OCI-LY7 (cell line): ENCODE results near the gene CORO1C. TPM values are rescaled to one million over a fixed set of nuclear protein-coding genes. Genes with fewer than 3 reads are reported as not detected.

ENCODE experiments used
- BruUV-seq: library from RNA; stranded (reverse); fragments of 400-500 nt; replicated peaks from 2 replicates; lab custom pipeline; 2021; lab: Mats Ljungman, UMichigan
- CTCF ChIA-PET: fragments of 300-600 bp; sonication (Branson Sonifier 250); formaldehyde crosslinking; loops from one replicate; lab custom pipeline; 2022; ENCODE audit warnings: antibody characterized with exemption; ENCODE audit not compliant: unreplicated experiment; lab: Charles Lee
- POLR2A ChIA-PET: fragments of 300-600 bp; sonication (Branson Sonifier 250); formaldehyde crosslinking; loops from one replicate; lab custom pipeline; 2022; ENCODE audit warnings: antibody characterized with exemption; lab: Charles Lee
- DNase-seq: peaks from one replicate; pipeline ENCODE4 v3.0.0-alpha.2; 2015; ENCODE audit warnings: low spot score
- H2AFZ ChIP-seq: fragments of 200-600 bp; sonication (generic), shearing (Covaris generic); 2 replicates; pipeline ENCODE4 v1.6.1; 2014; ENCODE audit warnings: mild to moderate bottlenecking, antibody characterized with exemption, low read length, moderate library complexity
- H3K27ac ChIP-seq: fragments of 200-600 bp; sonication (generic); 2 replicates; pipeline ENCODE4 v1.5.1; 2014; ENCODE audit warnings: mixed run types, low read depth, mild to moderate bottlenecking, moderate library complexity, low read length, inconsistent platforms; ENCODE audit not compliant: poor library complexity, severe bottlenecking
- H3K36me3 ChIP-seq: fragments of 200-600 bp; sonication (generic); 2 replicates; pipeline ENCODE4 v1.6.1; 2014; ENCODE audit warnings: mild to moderate bottlenecking, antibody characterized with exemption, low read length, moderate library complexity, mixed read lengths; ENCODE audit not compliant: insufficient read depth
- H3K4me1 ChIP-seq: fragments of 200-600 bp; sonication (generic); 2 replicates; pipeline ENCODE4 v1.5.1; 2014; ENCODE audit warnings: mild to moderate bottlenecking, low read length; ENCODE audit not compliant: insufficient read depth, poor library complexity, severe bottlenecking
- H3K4me2 ChIP-seq: fragments of 200-600 bp; sonication (generic); 2 replicates; pipeline ENCODE4 v1.6.1; 2014; ENCODE audit warnings: mild to moderate bottlenecking, low read length
- H3K4me3 ChIP-seq: fragments of 200-600 bp; sonication (generic); 2 replicates; pipeline ENCODE4 v1.5.1; 2014; ENCODE audit warnings: mild to moderate bottlenecking, low read depth, low read length; ENCODE audit not compliant: poor library complexity, severe bottlenecking
- H3K79me2 ChIP-seq: fragments of 200-600 bp; sonication (generic); 2 replicates; pipeline ENCODE4 v1.6.1; 2016; ENCODE audit warnings: low read depth, mild to moderate bottlenecking, low read length, moderate library complexity, mixed read lengths; ENCODE audit not compliant: insufficient read depth
- H3K9me2 ChIP-seq: fragments of 200-600 bp; sonication (generic); 2 replicates; pipeline ENCODE4 v1.6.1; 2016; ENCODE audit warnings: mild to moderate bottlenecking, low read length, mixed read lengths; ENCODE audit not compliant: insufficient read depth
- H3K9me3 ChIP-seq: fragments of 200-600 bp; sonication (generic); 2 replicates; pipeline ENCODE4 v1.6.1; 2014; ENCODE audit warnings: mild to moderate bottlenecking, mixed run types, low read length, mixed read lengths
- H4K20me1 ChIP-seq: fragments of 200-600 bp; sonication (generic); 2 replicates; pipeline ENCODE4 v1.6.1; 2014; ENCODE audit warnings: mild to moderate bottlenecking, antibody characterized with exemption, low read length, moderate library complexity, mixed read lengths; ENCODE audit not compliant: insufficient read depth
- CTCF ChIP-seq: fragments of 200-600 bp; sonication (generic); conservative IDR thresholded peaks from 2 replicates; pipeline ENCODE4 v1.5.1; 2014; ENCODE audit warnings: mild to moderate bottlenecking, antibody characterized with exemption, low read length, moderate library complexity, mixed read lengths
- EZH2phosphoT487 ChIP-seq: fragments of 200-600 bp; sonication (generic); IDR thresholded peaks from 2 replicates; pipeline ENCODE4 v1.6.1; 2018; ENCODE audit warnings: low read depth, borderline replicate concordance, mild to moderate bottlenecking, mixed run types, antibody characterized with exemption, low read length, moderate library complexity, mixed read lengths
- intact Hi-C: fragments of 100-400 bp; cut with micrococcal nuclease; formaldehyde crosslinking; loops from one replicate; pipeline ENCODE4 v1.10.0; 2022; ENCODE audit not compliant: unreplicated experiment
- total RNA-seq, 2 experiments: library from RNA; depleted of rRNA in 1 of 2; stranded (reverse); fragments of >200 nt in 1 of 2; shearing (Covaris generic) in 1 of 2; gene quantifications; 2 replicates each; pipeline ENCODE4 v1.2.3, GENCODE V29; 2014 to 2022

CORO1C gene
- total RNA-seq, 2 experiments from 2014 or later: 74.7 to 148 TPM

DNA sequence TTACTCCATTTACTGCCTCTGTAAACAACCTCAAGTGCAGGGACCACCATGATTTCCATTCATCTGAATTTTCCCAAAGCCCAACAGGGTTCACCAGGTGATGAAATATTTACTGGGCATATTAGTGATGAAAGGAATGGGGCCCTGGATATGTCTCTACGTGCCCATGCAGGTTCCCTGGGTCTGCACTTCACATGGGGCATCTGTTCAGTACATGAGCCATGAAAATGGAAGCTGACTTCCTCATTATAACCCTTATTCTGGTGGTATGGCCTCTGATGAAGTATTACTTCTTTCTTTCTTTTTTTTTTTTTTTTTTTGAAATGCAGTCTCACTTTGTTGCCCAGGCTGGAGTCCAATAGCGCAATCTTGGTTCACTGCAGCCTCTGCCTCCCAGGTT is 26.5 kb upstream of the CORO1C start:
- intact Hi-C loops: no loop called here
- POLR2A ChIA-PET: interaction anchor here (0.6 to 1.2 kb wide), 3 partner anchors 13 to 20 kb away, joined by 3 to 4 read pairs (median 3); no protein-coding TSS in a partner anchor
- BruUV-seq: no TSS peak
- no peak overlapping the region for H2AFZ ChIP-seq
- H3K79me2 ChIP-seq: no peaks in the 10 kb centered on the region
- H3K27ac ChIP-seq: no peak overlapping the region
- no peak overlapping the region for H3K4me3 ChIP-seq
- no peaks in the 10 kb centered on the region for H3K9me2 ChIP-seq
- DNase-seq: no peak
- peaks cover 5% of the 10 kb centered on the region for H3K4me1 ChIP-seq
- no peaks in the 10 kb centered on the region for H3K36me3 ChIP-seq
- no peak overlapping the region for H3K4me2 ChIP-seq
- CTCF ChIA-PET: no interaction called here
- TF ChIP-seq EZH2phosphoT487: no peak
- no peak for TF ChIP-seq CTCF
- no peaks in the 10 kb centered on the region for H4K20me1 ChIP-seq
- no peaks in the 10 kb centered on the region for H3K9me3 ChIP-seq

- intact Hi-C loops: no loop called here
- DNase-seq: no peak
- no peak overlapping the region for H3K27ac ChIP-seq
- H2AFZ ChIP-seq: no peak overlapping the region
- no peak for TF ChIP-seq EZH2phosphoT487
- TF ChIP-seq CTCF: no peak
- H3K4me1 ChIP-seq: no peaks in the 10 kb centered on the region
- ChIA-PET POLR2A (interaction anchor here (0.7 kb wide), 1 partner anchor 190 kb away, joined by 3 read pairs; no protein-coding TSS in a partner anchor), CTCF (no interaction called here)
- no peaks in the 10 kb centered on the region for H3K9me3 ChIP-seq
- no TSS peak for BruUV-seq
- H3K4me3 ChIP-seq: no peak overlapping the region
- no peaks in the 10 kb centered on the region for H3K36me3 ChIP-seq
- no peak overlapping the region for H3K4me2 ChIP-seq
- no peaks in the 10 kb centered on the region for H3K79me2 ChIP-seq
- H4K20me1 ChIP-seq: no peaks in the 10 kb centered on the region
- H3K9me2 ChIP-seq: no peaks in the 10 kb centered on the region
Observed at GRCh38 chr12:108756421-108756820, 25.1 kb upstream of the CORO1C start.

DNA sequence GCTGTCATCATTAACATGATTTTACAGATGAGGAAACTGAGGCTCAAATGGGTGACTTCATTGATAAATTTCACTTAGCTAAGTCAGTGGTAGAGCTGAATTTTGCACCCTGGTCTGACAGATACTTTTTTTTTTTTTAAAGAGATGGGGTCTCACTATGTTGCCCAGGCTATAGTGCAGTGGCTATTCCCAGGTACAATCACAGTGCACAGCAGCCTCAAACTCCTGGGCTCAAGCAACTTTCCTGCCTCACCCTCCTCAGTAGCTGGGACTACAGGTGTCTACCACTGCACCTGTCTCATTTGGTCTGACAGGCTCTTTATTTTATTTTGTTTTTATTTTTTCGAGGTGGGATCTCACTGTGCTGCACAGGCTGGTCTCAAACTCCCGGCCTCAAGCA is 24.2 kb upstream of the CORO1C start:
- Histone ChIP-seq H2AFZ (no peak overlapping the region), H4K20me1 (no peaks in the 10 kb centered on the region), H3K36me3 (no peaks in the 10 kb centered on the region), H3K4me2 (no peak overlapping the region), H3K9me2 (no peaks in the 10 kb centered on the region), H3K79me2 (no peaks in the 10 kb centered on the region), H3K4me3 (no peak overlapping the region), H3K27ac (no peak overlapping the region), H3K4me1 (no peaks in the 10 kb centered on the region), H3K9me3 (no peaks in the 10 kb centered on the region)
- no peak for DNase-seq
- TF ChIP-seq EZH2phosphoT487 (no peak), CTCF (no peak)
- CTCF ChIA-PET: no interaction called here
- no TSS peak for BruUV-seq
- intact Hi-C loops: no loop called here
- POLR2A ChIA-PET: interaction anchor here (1.5 kb wide), 1 partner anchor 16 kb away, joined by 3 read pairs; no protein-coding TSS in a partner anchor
